Measurements from ENCODE around the gene TTN. TPM values are rescaled to one million over a fixed set of nuclear protein-coding genes. Genes with fewer than 3 reads are reported as not detected.

The TTN gene
- total and polyA plus RNA-seq, 2 donors (not counting 1 experiment from before 2014, with no cell fraction given): 0.14 to 0.33 TPM

GRCh38 chr2:178775975-178776374 is 31.2 kb downstream of the TTN start:
- no peak overlapping the region for H3K4me2 ChIP-seq (ENCODE audit: extremely low read depth, insufficient read depth, low read length)
- no peak overlapping the region for H2AFZ ChIP-seq (ENCODE audit: low read length)
- no peaks in the 10 kb centered on the region for H3K4me1 ChIP-seq (ENCODE audit: control insufficient read depth, extremely low read depth, insufficient read depth, low read length)
- no peak overlapping the region for H3K27ac ChIP-seq (ENCODE audit: insufficient read depth, low read length)
- no peaks in the 10 kb centered on the region for H3K79me2 ChIP-seq (ENCODE audit: control insufficient read depth, insufficient read depth, low read length)
- H3K9me3 ChIP-seq (ENCODE audit: control insufficient read depth, insufficient read depth, low read depth, low read length): no peaks in the 10 kb centered on the region
- TF ChIP-seq CTCF (conservative IDR thresholded peaks at IDR 0.05 in 1 of 2, IDR thresholded peaks at IDR 0.05 in 1 of 2; ENCODE audit: low read depth in 1 of 2, low read length in 2 of 2) (no peak), EZH2 (IDR thresholded peaks at IDR 0.05; ENCODE audit: low read length, missing control alignments) (no peak)
- no peaks in the 10 kb centered on the region for H4K20me1 ChIP-seq (ENCODE audit: control insufficient read depth, extremely low read depth, insufficient read depth, low read length)
- no peaks in the 10 kb centered on the region for H3K27me3 ChIP-seq (ENCODE audit: control insufficient read depth, insufficient read depth, low read length)
- no peak overlapping the region for H3K4me3 ChIP-seq (replicated peaks in 1 of 4; ENCODE audit: control extremely low read depth in 1 of 4, insufficient read depth in 1 of 4, low read depth in 3 of 4, low read length in 4 of 4)
- DNase-seq (ENCODE audit: low read depth in 2 of 2): no peak
- no peaks in the 10 kb centered on the region for H3K36me3 ChIP-seq (ENCODE audit: control insufficient read depth, insufficient read depth, low read length)
- no peak overlapping the region for H3K9ac ChIP-seq (ENCODE audit: insufficient read depth, low read length)

DNA sequence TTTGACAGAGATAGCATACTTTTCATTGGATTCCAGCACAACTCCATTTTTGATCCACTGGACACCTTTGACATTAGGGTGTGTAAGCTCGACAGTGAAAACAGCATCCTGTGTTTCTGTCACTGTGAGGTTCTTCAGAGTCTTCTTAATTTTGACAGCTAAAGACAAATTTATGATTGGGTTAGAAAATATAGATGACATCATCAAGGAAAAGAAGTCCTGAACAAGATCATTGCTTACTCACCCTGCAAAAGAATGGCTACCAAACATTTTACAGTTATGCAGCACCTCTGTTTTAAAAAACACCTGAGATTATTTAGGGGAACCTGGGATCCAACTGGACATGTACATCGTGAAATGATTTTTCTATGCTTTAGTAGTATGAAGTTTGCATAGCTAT is 36.7 kb downstream of the TTN start:
- Histone ChIP-seq H3K4me3 (replicated peaks in 1 of 4; ENCODE audit: control extremely low read depth in 1 of 4, insufficient read depth in 1 of 4, low read depth in 3 of 4, low read length in 4 of 4) (no peak overlapping the region), H3K36me3 (ENCODE audit: control insufficient read depth, insufficient read depth, low read length) (no peaks in the 10 kb centered on the region), H3K9me3 (ENCODE audit: control insufficient read depth, insufficient read depth, low read depth, low read length) (no peaks in the 10 kb centered on the region), H3K27ac (ENCODE audit: insufficient read depth, low read length) (no peak overlapping the region), H3K4me2 (ENCODE audit: extremely low read depth, insufficient read depth, low read length) (no peak overlapping the region), H3K4me1 (ENCODE audit: control insufficient read depth, extremely low read depth, insufficient read depth, low read length) (no peaks in the 10 kb centered on the region), H3K27me3 (ENCODE audit: control insufficient read depth, insufficient read depth, low read length) (no peaks in the 10 kb centered on the region), H3K9ac (ENCODE audit: insufficient read depth, low read length) (no peak overlapping the region), H2AFZ (ENCODE audit: low read length) (no peak overlapping the region), H3K79me2 (ENCODE audit: control insufficient read depth, insufficient read depth, low read length) (no peaks in the 10 kb centered on the region), H4K20me1 (ENCODE audit: control insufficient read depth, extremely low read depth, insufficient read depth, low read length) (no peaks in the 10 kb centered on the region)
- DNase-seq (ENCODE audit: low read depth in 2 of 2): no peak
- no peak for TF ChIP-seq CTCF (conservative IDR thresholded peaks at IDR 0.05 in 1 of 2, IDR thresholded peaks at IDR 0.05 in 1 of 2; ENCODE audit: low read depth in 1 of 2, low read length in 2 of 2)
- no peak for TF ChIP-seq EZH2 (IDR thresholded peaks at IDR 0.05; ENCODE audit: low read length, missing control alignments)

GRCh38 chr2:178767094-178768060 is 39.8 kb downstream of the TTN start:
- DNase-seq (ENCODE audit: low read depth in 2 of 2): peak in 1 of 2 donors; percentile 2

More at GRCh38 chr2:178767094-178768060, 39.8 kb downstream of the TTN start:
- H3K27ac ChIP-seq (ENCODE audit: insufficient read depth, low read length): no peak overlapping the region
- no peaks in the 10 kb centered on the region for H3K4me1 ChIP-seq (ENCODE audit: control insufficient read depth, extremely low read depth, insufficient read depth, low read length)
- H3K27me3 ChIP-seq (ENCODE audit: control insufficient read depth, insufficient read depth, low read length): no peaks in the 10 kb centered on the region
- no peak overlapping the region for H3K4me3 ChIP-seq (replicated peaks in 1 of 4; ENCODE audit: control extremely low read depth in 1 of 4, insufficient read depth in 1 of 4, low read depth in 3 of 4, low read length in 4 of 4)
- H3K79me2 ChIP-seq (ENCODE audit: control insufficient read depth, insufficient read depth, low read length): no peaks in the 10 kb centered on the region
- H3K36me3 ChIP-seq (ENCODE audit: control insufficient read depth, insufficient read depth, low read length): no peaks in the 10 kb centered on the region
- H3K4me2 ChIP-seq (ENCODE audit: extremely low read depth, insufficient read depth, low read length): no peak overlapping the region
- no peak overlapping the region for H3K9ac ChIP-seq (ENCODE audit: insufficient read depth, low read length)
- H4K20me1 ChIP-seq (ENCODE audit: control insufficient read depth, extremely low read depth, insufficient read depth, low read length): no peaks in the 10 kb centered on the region
- TF ChIP-seq EZH2 (IDR thresholded peaks at IDR 0.05; ENCODE audit: low read length, missing control alignments) (no peak), CTCF (conservative IDR thresholded peaks at IDR 0.05 in 1 of 2, IDR thresholded peaks at IDR 0.05 in 1 of 2; ENCODE audit: low read depth in 1 of 2, low read length in 2 of 2) (no peak)
- H2AFZ ChIP-seq (ENCODE audit: low read length): no peak overlapping the region
- no peaks in the 10 kb centered on the region for H3K9me3 ChIP-seq (ENCODE audit: control insufficient read depth, insufficient read depth, low read depth, low read length)

Data from fibroblast of lung (primary cell).